Dermis blood vessel endothelial cell (primary cell): ENCODE results near the gene F2R. TPM values are rescaled to one million over a fixed set of nuclear protein-coding genes. Genes with fewer than 3 reads are reported as not detected.
A peak's percentile ranks its signal among the peaks of the same experiment; 100 is the strongest.
"Not testable (repeated sequence)": the region's sequence is repeated elsewhere in the genome, so short reads cannot be mapped to it uniquely, and the experiment has no call there.

Source experiments
- DNase-seq: peaks from one replicate; pipeline ENCODE4 v3.0.0; 2010
- total RNA-seq: library from RNA; depleted of rRNA; stranded (reverse); fragments of >200 nt; gene quantifications from 2 replicates; pipeline ENCODE4 v1.2.3, GENCODE V29; 2014

Gene F2R
- total RNA-seq, 1 donor from 2014 or later: 99.4 TPM

DNA sequence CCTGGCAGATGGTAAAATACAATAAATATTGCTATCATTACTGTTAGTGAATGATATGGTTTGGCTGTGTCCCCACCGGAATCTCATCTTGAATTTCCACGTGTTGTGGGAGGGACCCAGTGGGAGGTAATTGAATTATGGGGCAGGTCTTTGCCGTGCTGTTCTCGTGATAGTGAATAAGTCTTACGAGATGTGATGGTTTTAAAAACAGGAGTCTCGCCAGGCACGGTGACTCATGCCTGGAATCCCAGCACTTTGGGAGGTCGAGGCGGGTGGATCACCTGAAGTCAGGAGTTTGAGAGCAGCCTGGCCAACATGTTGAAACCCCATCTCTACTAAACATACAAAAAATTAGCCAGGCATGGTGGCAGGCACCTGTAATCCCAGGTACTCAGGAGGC, 45.2 kb downstream of the F2R start:
- DNase-seq: not testable (repeated sequence)

DNA sequence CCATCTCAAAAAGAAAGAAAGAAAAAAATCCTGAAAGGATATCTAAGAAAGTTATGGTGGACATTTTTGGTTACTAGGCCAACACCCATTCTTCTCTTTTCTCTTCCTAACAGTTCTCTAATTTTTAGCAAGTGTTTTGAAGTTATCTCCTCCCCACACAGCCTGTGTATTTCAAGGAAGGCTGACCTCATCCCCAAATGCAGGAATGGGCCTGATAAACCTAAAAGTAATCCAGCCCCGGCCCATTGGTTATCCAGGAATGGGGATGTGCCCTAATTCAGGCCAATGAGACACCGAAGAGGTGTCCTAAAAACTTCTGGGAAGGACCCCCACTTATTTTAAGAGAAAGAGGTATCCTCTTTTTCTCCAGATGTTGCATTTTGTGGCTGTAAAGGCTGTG, 46.6 kb downstream of the F2R start:
- DNase-seq: no peak

DNA sequence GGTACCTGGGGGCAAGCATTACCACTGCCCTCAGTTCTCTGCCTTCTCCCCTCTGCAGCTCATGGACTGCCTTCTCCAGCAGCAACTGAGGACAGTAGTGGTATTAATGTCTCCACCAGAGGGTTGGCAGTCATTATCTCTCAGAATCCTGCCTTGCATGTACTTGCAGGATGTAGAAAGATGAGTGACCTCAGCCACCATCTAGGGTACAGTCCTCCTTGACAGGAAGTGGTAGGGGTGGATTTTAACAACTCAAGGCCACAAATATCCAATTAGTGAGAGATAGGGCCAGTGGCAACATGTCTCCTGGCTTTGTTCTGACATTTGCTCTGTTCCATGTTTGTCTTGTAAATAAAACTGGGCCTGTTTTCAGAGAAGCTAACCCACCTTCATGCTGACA, 47.2 kb downstream of the F2R start:
- DNase-seq: no peak

DNA sequence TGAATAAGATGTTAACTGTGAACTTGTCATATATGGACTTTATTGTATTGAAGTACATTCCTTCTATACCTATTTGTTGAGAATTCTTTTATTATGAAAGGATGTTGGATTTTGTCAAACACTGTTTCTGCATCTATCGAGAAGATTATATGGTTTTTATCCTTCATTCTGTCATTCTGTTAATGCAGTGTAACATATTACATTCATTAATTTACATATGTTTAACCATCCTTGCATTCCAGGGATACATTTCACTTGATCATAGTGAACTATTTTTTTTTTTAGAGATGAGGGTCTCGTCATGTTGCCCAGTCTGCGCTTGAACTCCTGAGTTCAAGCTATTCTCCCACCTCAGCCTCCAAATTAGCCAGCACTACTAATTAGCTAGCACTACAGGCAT, 48.4 kb downstream of the F2R start:
- no peak for DNase-seq

DNA sequence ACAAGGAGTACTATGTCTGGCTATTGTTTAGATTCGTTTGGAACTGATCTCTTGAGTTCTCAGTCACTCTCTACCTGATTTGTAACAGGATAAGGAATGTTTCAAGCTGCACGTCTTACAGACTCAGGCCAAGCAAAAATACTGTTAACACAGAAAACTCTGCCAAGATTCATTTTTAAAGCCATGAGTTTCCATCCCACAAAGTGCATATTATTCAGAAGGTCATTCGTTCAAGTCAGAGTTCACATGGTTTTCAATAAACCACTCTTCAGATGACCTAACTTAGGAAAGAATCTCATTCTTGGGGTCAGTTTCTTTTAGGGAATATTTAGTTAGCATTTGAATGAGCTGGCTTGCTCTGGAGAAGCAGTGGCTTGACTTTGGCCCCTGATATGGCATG, 49.3 kb downstream of the F2R start:
- no peak for DNase-seq

DNA sequence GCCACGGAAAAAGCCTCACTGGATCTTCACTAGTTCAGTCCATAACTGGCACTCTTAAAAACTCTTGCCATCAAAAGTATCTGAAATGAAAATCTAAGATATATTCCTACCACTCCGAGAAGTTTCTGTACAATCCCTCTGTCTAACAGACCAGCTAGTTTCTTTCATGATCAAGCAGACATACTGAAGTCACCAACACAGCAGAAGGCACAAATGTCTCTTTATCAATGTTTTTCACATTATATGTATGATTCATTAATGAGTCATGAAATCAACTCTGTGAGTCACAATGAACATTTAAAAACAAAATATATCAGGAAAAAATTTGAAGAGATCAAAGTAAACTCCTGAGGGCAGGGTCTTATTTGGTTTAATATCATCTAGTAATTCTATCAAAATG, 50.8 kb downstream of the F2R start:
- peak; percentile 39 for DNase-seq

DNA sequence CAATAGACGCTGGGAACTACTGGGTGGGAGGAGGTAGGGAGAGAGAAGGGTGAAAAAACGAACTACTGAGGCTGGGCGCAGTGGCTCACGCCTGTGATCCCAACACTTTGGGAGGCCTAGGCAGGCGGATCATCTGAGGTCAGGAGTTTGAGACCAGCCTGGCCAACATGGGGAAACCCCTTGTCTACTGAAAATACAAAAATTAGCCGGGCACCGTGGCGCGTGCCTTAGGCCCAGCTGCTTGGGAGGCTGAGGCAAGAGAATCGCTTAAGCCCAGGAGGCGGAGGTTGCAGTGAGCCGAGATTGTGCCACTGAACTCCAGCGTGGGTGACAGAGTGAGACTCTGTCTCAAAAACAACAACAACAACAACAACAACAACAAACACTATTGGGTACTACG, 55.1 kb downstream of the F2R start:
- not testable (repeated sequence) for DNase-seq

DNA sequence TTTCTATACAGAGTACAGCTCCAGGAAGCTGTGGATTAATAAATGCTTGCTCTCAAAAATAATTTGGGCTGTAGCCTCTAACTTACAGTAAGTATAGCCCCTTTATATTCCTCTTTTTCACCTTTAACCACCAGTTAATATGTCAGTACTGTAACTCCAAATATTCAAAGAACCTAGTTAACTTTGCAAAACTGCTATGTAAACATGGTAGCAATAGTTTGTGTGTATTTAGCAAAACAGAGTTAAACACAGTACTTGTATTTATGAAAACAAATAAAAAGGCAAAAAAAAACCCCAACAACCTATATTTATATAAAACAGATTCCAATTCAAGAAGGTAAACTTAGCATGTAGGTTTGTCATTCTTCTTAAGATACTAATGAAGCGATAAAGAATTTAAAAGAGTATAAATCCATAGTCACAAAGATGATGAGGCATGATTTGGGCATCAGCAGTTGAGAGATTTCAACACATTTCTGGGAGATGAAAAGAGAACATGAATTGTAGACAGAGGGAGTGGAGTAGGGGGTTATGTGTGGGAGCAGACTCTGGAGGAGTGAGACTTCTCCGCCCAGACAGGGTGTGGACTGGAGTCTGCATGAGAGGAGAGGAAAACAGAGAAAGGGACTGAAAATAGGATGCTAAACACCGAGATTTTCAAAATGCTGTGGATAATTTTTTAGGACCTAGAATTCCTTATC, 55.9 kb downstream of the F2R start:
- no peak for DNase-seq

DNA sequence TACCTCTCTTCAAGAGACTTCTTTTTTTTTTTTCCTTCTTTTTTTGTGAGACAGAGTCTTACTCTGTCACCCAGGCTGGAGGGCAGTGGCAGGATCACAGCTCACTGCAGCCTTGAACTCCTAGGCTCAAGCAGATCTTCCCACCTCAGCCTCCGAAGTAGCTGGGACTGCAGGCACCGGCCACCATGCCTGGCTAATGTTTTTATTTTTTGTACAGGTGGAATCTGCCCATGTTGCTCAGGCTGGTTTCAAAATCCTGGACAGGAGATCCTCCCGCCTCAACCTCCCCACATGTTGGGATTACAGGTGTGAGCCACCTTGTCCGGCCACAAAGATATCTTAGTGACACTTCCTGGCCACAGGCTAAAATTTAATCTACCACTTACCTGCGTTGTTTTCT, 60.0 kb downstream of the F2R start:
- DNase-seq: no peak

DNA sequence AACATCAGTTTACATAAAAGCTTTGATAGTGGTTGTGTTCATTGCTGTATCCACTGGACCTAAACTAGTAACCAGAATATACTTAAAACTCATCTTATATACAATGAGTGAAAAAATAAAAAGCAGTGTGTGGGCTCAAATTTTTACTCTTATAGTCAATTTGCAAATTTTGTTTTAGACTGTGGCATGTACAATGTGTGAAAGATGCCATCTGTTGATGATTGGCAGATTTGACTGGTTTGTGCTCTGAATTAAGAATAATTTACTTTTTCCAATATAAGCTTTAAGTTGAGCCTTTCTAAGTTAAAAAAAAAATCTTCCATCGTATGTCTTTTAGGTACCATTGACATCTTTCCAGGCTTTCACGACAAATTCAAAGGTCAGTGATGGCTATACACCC, 60.5 kb downstream of the F2R start:
- DNase-seq: no peak

DNA sequence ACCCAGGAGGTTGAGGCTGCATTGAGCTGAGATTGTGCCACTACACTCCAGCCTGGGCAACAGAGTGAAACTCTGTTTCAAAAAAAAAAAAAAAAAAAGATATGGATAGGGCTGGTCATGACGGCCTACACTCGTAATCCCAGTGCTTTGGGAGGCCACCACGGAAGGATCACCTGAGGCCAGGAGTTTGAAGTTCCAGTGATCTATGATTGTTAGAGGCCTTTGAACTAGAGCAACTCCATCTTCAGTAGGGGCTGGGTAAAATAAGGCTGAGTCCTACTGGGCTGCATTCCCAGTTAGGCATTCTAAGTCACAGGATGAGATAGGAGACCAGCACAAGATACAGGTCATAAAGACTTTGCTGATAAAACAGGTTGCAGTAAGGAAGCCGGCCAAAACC, 64.7 kb downstream of the F2R start:
- not testable (repeated sequence) for DNase-seq

DNA sequence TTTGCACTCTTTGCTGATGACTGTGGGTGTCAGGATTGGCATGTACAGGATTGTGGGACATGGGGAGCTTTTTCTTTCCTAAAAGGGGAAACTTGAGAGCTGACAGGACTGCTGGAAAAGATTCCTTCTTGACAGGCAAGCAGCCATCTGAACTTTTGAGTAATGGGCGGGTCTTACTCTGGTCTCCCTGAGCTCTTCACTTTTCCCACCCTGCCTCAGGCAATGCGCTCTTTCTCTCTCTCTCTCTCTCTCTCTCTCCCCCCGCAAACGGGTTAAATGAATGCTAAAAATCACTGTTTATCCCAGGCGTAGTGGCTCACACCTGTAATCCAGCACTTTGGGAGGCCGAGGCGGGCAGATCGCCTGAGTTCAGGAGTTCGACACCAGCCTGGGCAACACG, 65.8 kb downstream of the F2R start:
- DNase-seq: no peak

DNA sequence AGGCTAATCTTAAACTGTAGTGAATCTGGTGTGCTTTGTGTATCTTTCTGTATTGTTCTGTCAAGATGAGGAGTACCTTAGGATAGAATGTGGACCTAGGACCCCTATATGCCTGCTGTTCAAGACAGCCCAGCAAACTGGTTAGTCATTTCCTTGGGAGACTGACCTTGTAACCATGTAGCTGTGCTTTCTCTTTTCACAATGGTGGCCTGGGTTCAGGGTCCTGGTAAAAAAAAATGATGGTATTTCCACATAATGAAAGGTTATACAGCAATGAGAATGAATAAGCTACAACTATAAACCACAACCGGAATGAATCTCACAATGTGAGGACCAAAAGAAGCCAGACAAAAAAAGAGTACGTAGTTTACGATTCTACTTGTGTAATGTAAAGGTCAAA, 66.5 kb downstream of the F2R start:
- DNase-seq: peak; percentile 83

Other genes starting within 250 kb of the F2R start
- under 0.01 and 0.14 TPM in 2 replicates for gene F2RL2, start 92.7 kb upstream of the F2R start, total RNA-seq
- gene F2RL1, start 102.9 kb downstream of the F2R start, total RNA-seq: 24.0 and 30.0 TPM in 2 replicates
- gene S100Z, start 133.9 kb downstream of the F2R start, total RNA-seq: not detected in 2 replicates
- gene CRHBP, start 236.9 kb downstream of the F2R start, total RNA-seq: 0.17 and 0.19 TPM in 2 replicates